Measurements from ENCODE around the gene AEBP1.

- TF ChIP-seq POLR2A (IDR thresholded peaks at IDR 0.05) (no peak), CTCF (IDR thresholded peaks at IDR 0.05) (no peak)
These were observed 36.1 kb upstream of the AEBP1 start for GRCh38 chr7:44068054-44068453.
